ENCODE measurements around the gene NMNAT1. TPM values are rescaled to one million over a fixed set of nuclear protein-coding genes. Genes with fewer than 3 reads are reported as not detected.

NMNAT1 gene
- total RNA-seq, 1 donor from 2014 or later = 11.0 TPM

DNA sequence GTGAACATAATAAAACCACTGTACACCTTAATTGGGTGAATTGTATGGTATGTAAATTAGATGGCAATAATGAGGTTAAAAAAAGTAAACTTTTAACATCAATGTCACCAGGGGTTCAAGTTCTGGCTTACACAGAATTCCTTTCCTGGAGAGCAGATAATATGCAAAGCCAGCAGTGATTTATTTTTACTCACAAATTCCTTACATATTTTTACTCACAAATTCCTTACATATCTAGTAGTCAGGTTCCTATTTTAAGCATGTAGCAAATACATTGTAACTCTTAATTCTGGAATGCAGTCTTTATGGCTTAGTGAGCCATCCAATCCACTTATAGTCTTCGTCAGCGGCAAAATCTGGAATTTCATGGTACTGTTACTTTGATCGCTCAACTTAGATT, 88.2 kb downstream of the NMNAT1 start:
- no peak overlapping the region for H3K4me3 Mint-ChIP-seq (ENCODE audit: unreplicated experiment)
- peak overlapping the region; percentile 58 for H3K27ac Mint-ChIP-seq (ENCODE audit: unreplicated experiment)

DNA sequence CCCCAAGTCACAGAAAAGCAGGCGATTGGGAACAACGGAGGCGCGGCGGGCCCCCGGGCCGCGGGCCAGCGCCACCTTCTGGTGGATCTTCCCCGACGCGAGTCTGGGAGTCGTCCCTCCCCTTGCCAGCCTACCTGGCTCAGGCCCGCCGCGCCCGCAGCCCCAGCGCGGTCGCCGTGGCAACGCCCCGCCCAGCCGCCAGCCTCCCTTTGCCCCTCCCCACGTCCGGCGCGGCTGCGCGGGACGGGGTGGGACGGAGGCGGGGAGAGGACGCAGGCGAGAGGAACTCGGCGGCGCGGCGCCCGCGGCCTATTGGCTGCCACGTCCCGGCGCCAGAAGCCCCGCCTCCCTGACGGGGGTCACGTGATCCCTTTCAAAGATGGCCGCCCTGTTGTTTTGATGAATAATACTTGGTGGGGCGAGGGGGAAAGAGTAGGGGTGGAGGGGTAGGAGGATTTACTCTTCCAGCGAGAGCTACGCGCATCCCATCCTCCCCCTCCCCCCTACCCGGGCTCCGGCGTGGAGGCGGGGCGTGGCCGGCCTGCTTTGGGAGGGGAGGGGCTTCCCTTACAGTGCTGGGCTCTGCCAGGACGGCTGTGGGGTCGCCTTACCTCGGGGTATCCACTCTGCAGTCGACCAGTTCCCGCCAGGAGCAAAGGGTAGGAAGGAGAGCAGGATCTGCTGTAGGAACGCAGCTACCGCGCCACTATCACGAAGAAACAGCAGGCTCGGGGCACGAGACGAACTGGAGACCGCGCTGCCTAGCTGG, 89.5 kb downstream of the NMNAT1 start, which contains the start of gene UBE4B:
TSS of gene UBE4B (plus strand) at position 369 of the 769 bp plus-strand sequence. CDS start 713 bp downstream, outside the sequence.
- no peak for TF ChIP-seq EZH2 (IDR thresholded peaks at IDR 0.05; ENCODE audit: insufficient read depth, low read length)
- TF ChIP-seq, protein P1, sequence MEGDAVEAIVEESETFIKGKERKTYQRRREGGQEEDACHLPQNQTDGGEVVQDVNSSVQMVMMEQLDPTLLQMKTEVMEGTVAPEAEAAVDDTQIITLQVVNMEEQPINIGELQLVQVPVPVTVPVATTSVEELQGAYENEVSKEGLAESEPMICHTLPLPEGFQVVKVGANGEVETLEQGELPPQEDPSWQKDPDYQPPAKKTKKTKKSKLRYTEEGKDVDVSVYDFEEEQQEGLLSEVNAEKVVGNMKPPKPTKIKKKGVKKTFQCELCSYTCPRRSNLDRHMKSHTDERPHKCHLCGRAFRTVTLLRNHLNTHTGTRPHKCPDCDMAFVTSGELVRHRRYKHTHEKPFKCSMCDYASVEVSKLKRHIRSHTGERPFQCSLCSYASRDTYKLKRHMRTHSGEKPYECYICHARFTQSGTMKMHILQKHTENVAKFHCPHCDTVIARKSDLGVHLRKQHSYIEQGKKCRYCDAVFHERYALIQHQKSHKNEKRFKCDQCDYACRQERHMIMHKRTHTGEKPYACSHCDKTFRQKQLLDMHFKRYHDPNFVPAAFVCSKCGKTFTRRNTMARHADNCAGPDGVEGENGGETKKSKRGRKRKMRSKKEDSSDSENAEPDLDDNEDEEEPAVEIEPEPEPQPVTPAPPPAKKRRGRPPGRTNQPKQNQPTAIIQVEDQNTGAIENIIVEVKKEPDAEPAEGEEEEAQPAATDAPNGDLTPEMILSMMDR (IDR thresholded peaks at IDR 0.05; ENCODE audit: insufficient read depth, low read depth, low read length) = peak; percentile 63
- Histone ChIP-seq H3K79me2 (ENCODE audit: insufficient read depth, low read length) (peaks cover 36% of the 10 kb centered on the region), H3K36me3 (ENCODE audit: insufficient read depth, low read length) (no peaks in the 10 kb centered on the region), H3K27ac (ENCODE audit: low read depth, low read length) (peak within 1 kb of the TSS; percentile 92), H3K9me3 (ENCODE audit: insufficient read depth, low read depth, low read length) (no peaks in the 10 kb centered on the region), H3K9ac (ENCODE audit: low read length) (peak within 1 kb of the TSS; percentile 93), H3K4me3 (ENCODE audit: insufficient read depth, low read depth, low read length) (peak within 1 kb of the TSS; percentile 96), H3K27me3 (ENCODE audit: insufficient read depth, low read length) (no peaks in the 10 kb centered on the region), H3K4me1 (ENCODE audit: insufficient read depth, low read length) (peaks cover 17% of the 10 kb centered on the region), H3K4me2 (ENCODE audit: low read length) (peak within 1 kb of the TSS; percentile 94), H4K20me1 (ENCODE audit: insufficient read depth, low read length) (peaks cover 16% of the 10 kb centered on the region), H2AFZ (ENCODE audit: low read depth, low read length) (peak within 1 kb of the TSS; percentile 82)
- FAIRE-seq (no peak), DNase-seq (ENCODE audit: low read depth) (peak; percentile 89)
- Mint-ChIP-seq H3K27ac (ENCODE audit: unreplicated experiment) (peak within 1 kb of the TSS; percentile 97), H3K4me3 (ENCODE audit: unreplicated experiment) (peak within 1 kb of the TSS; percentile 97), H3K27me3 (ENCODE audit: low read depth, unreplicated experiment) (no peaks in the 10 kb centered on the region), H3K9me3 (ENCODE audit: unreplicated experiment) (no peaks in the 10 kb centered on the region), H3K4me1 (ENCODE audit: low read depth, unreplicated experiment) (peaks cover 5% of the 10 kb centered on the region), H3K36me3 (ENCODE audit: low read depth, unreplicated experiment) (peaks cover under 1% of the 10 kb centered on the region)

More for the DNA sequence above, 88.2 kb downstream of the NMNAT1 start:
- H3K9me3 ChIP-seq (ENCODE audit: insufficient read depth, low read depth, low read length) = no peaks in the 10 kb centered on the region
- H3K27ac ChIP-seq (ENCODE audit: low read depth, low read length) = no peak overlapping the region
- H2AFZ ChIP-seq (ENCODE audit: low read depth, low read length) = no peak overlapping the region
- H3K4me2 ChIP-seq (ENCODE audit: low read length) = peak overlapping the region; percentile 34
- no peaks in the 10 kb centered on the region for H3K27me3 ChIP-seq (ENCODE audit: insufficient read depth, low read length)
- H3K9me3 Mint-ChIP-seq (ENCODE audit: unreplicated experiment) = no peaks in the 10 kb centered on the region
- H3K4me3 ChIP-seq (ENCODE audit: insufficient read depth, low read depth, low read length) = no peak overlapping the region
- no peak overlapping the region for H3K9ac ChIP-seq (ENCODE audit: low read length)
- peak; percentile 81 for DNase-seq (ENCODE audit: low read depth)
- no peaks in the 10 kb centered on the region for H3K36me3 Mint-ChIP-seq (ENCODE audit: low read depth, unreplicated experiment)
- no peaks in the 10 kb centered on the region for H3K27me3 Mint-ChIP-seq (ENCODE audit: low read depth, unreplicated experiment)
- H3K4me1 ChIP-seq (ENCODE audit: insufficient read depth, low read length) = peaks cover 17% of the 10 kb centered on the region
- peaks cover 9% of the 10 kb centered on the region for H4K20me1 ChIP-seq (ENCODE audit: insufficient read depth, low read length)
- FAIRE-seq = peak; percentile 50
- peaks cover 5% of the 10 kb centered on the region for H3K4me1 Mint-ChIP-seq (ENCODE audit: low read depth, unreplicated experiment)
- no peaks in the 10 kb centered on the region for H3K36me3 ChIP-seq (ENCODE audit: insufficient read depth, low read length)
- no peak for TF ChIP-seq EZH2 (IDR thresholded peaks at IDR 0.05; ENCODE audit: insufficient read depth, low read length)
- TF ChIP-seq, protein P1 (IDR thresholded peaks at IDR 0.05; ENCODE audit: insufficient read depth, low read depth, low read length) = no peak
- H3K79me2 ChIP-seq (ENCODE audit: insufficient read depth, low read length) = peaks cover 23% of the 10 kb centered on the region

Measured in astrocyte (in vitro differentiated cells and primary cell).